Activated T-cell treated with anti-CD3 and anti-CD28 coated beads for 48 hours (primary cell): Measurements from ENCODE around the gene CYBRD1.

Experiments used
- DNase-seq: peaks from one replicate; pipeline ENCODE4 v3.0.0-alpha.2; 2020; ENCODE audit warnings: low read depth

Gene CYBRD1

GRCh38 chr2:171602352-171602751 is 80.1 kb downstream of the CYBRD1 start:
- no peak for DNase-seq
